ENCODE results near the gene RNASE8. TPM values are rescaled to one million over a fixed set of nuclear protein-coding genes. Genes with fewer than 3 reads are reported as not detected.

RNASE8 gene
- total RNA-seq, 1 experiment from 2014 or later, result not detected

- Histone ChIP-seq H3K9me2 (replicated peaks; ENCODE audit: low read length) (no peaks in the 10 kb centered on the region), H2AFZ (ENCODE audit: low read length) (peak overlapping the region; percentile 92), H3K4me2 (ENCODE audit: low read length) (peak overlapping the region; percentile 85), H3K9me3 (ENCODE audit: low read length) (no peaks in the 10 kb centered on the region), H3F3A (ENCODE audit: low read length, unreplicated experiment) (no peaks in the 10 kb centered on the region), H3K4me1 (ENCODE audit: insufficient read depth, low read length) (peaks cover 50% of the 10 kb centered on the region), H4K20me1 (ENCODE audit: low read length) (no peaks in the 10 kb centered on the region), H3K79me2 (ENCODE audit: low read length) (no peaks in the 10 kb centered on the region), H3K36me3 (ENCODE audit: low read depth, low read length) (no peaks in the 10 kb centered on the region), H3K9ac (ENCODE audit: low read length) (peak overlapping the region; percentile 97), H3K4me3 (ENCODE audit: low read length) (peak overlapping the region; percentile 69), H3K27me3 (ENCODE audit: low read length) (no peaks in the 10 kb centered on the region), H3K27ac (ENCODE audit: low read length) (no peak overlapping the region)
- TF ChIP-seq, protein P1, sequence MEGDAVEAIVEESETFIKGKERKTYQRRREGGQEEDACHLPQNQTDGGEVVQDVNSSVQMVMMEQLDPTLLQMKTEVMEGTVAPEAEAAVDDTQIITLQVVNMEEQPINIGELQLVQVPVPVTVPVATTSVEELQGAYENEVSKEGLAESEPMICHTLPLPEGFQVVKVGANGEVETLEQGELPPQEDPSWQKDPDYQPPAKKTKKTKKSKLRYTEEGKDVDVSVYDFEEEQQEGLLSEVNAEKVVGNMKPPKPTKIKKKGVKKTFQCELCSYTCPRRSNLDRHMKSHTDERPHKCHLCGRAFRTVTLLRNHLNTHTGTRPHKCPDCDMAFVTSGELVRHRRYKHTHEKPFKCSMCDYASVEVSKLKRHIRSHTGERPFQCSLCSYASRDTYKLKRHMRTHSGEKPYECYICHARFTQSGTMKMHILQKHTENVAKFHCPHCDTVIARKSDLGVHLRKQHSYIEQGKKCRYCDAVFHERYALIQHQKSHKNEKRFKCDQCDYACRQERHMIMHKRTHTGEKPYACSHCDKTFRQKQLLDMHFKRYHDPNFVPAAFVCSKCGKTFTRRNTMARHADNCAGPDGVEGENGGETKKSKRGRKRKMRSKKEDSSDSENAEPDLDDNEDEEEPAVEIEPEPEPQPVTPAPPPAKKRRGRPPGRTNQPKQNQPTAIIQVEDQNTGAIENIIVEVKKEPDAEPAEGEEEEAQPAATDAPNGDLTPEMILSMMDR (conservative IDR thresholded peaks at IDR 0.05; ENCODE audit: low read depth, low read length), result no peak
- TF ChIP-seq EZH2phosphoT487 (IDR thresholded peaks at IDR 0.05; ENCODE audit: borderline replicate concordance, low read length) (no peak), EZH2 (IDR thresholded peaks at IDR 0.05; ENCODE audit: low read length, unreplicated experiment) (no peak)
- ChIA-PET CTCF (interaction anchor here (2.2 kb wide), 1 partner anchor 10 kb away, joined by 7 read pairs; no protein-coding TSS in a partner anchor), POLR2A (ENCODE audit: unreplicated experiment) (no interaction called here)
- intact Hi-C loops (cut with micrococcal nuclease), result no loop called here
- DNase-seq (no peak), ATAC-seq (no peak)
- BruUV-seq (replicated peaks), result TSS peak; percentile 51
Observed at GRCh38 chr14:21102521-21103410, 45.1 kb downstream of the RNASE8 start.

- intact Hi-C loops (cut with micrococcal nuclease), result no loop called here
- H2AFZ ChIP-seq (ENCODE audit: low read length), result peak overlapping the region; percentile 92
- CTCF ChIA-PET, result interaction anchor here (2.2 kb wide), 2 partner anchors 11 to 35 kb away, joined by 7 to 34 read pairs; no protein-coding TSS in a partner anchor
- peak overlapping the region; percentile 97 for H3K9ac ChIP-seq (ENCODE audit: low read length)
- TF ChIP-seq EZH2 (IDR thresholded peaks at IDR 0.05; ENCODE audit: low read length, unreplicated experiment) (no peak), EZH2phosphoT487 (IDR thresholded peaks at IDR 0.05; ENCODE audit: borderline replicate concordance, low read length) (no peak)
- TF ChIP-seq, protein P1 (conservative IDR thresholded peaks at IDR 0.05; ENCODE audit: low read depth, low read length), result no peak
- POLR2A ChIA-PET (ENCODE audit: unreplicated experiment), result no interaction called here
- ATAC-seq (no peak), DNase-seq (no peak)
- no peaks in the 10 kb centered on the region for H3K79me2 ChIP-seq (ENCODE audit: low read length)
- no peaks in the 10 kb centered on the region for H3K9me3 ChIP-seq (ENCODE audit: low read length)
- H3K4me1 ChIP-seq (ENCODE audit: insufficient read depth, low read length), result peaks cover 50% of the 10 kb centered on the region
- H3K27ac ChIP-seq (ENCODE audit: low read length), result peak overlapping the region; percentile 80
- H3K4me3 ChIP-seq (ENCODE audit: low read length), result peak overlapping the region; percentile 69
- H3K4me2 ChIP-seq (ENCODE audit: low read length), result peak overlapping the region; percentile 85
- no peaks in the 10 kb centered on the region for H3K36me3 ChIP-seq (ENCODE audit: low read depth, low read length)
- no peaks in the 10 kb centered on the region for H3K27me3 ChIP-seq (ENCODE audit: low read length)
- H3K9me2 ChIP-seq (replicated peaks; ENCODE audit: low read length), result no peaks in the 10 kb centered on the region
- no TSS peak for BruUV-seq (replicated peaks)
- no peaks in the 10 kb centered on the region for H3F3A ChIP-seq (ENCODE audit: low read length, unreplicated experiment)
- no peaks in the 10 kb centered on the region for H4K20me1 ChIP-seq (ENCODE audit: low read length)
Observed at GRCh38 chr14:21103411-21103709, 45.7 kb downstream of the RNASE8 start.

All from PC-3 (cell line).